GM18858 (cell line): ENCODE data around the gene SPATA31C2.
"Not testable (repeated sequence)": the region's sequence is repeated elsewhere in the genome, so short reads cannot be mapped to it uniquely, and the experiment has no call there.

ENCODE experiments used
- ATAC-seq: cut with Tn5 transposase; IDR thresholded peaks from one replicate; pipeline ENCODE4 v1.9.1; 2021; ENCODE audit not compliant: unreplicated experiment

The SPATA31C2 gene

GRCh38 chr9:88127700-88128300, 10.5 kb downstream of the SPATA31C2 start:
- not testable (repeated sequence) for ATAC-seq

- not testable (repeated sequence) for ATAC-seq
Observed at GRCh38 chr9:88123413-88123812, 14.9 kb downstream of the SPATA31C2 start.

- not testable (repeated sequence) for ATAC-seq
Observed at GRCh38 chr9:88118121-88118520, 20.2 kb downstream of the SPATA31C2 start.

GRCh38 chr9:88114968-88115612, 23.2 kb downstream of the SPATA31C2 start:
- not testable (repeated sequence) for ATAC-seq

DNA sequence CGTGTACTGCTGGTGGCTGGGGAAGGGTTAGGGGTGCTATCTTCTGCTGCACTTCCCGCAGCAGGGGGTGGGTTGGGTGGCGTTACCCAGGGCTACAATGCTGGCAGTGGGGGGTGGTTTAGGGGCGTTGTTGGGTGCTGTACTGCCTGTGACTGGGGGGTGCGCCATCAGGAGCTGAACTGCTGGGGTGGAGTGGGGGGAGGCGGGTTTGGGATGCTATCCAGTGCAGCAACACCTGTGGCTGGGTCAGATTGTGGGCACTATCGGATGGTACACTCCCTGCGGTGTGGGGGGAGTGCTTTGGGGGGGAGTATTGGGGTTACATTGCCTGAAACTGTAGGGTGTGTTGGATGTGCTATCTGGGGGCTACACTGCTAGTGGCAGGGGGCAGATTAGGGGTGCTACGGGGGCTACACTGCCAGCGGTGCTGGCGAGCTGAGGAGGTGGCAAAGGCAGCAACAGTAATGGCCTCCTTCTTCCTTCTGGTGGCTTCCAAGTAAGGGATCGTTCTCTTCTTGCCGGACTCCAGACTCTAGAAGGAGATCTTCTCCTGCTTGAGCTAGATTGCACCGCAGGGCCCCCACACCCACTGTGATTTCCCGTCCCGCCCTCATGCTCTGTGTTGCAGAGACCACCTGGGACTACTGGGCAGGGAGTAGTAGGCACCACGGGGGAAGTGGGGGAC, 23.9 kb downstream of the SPATA31C2 start:
- ATAC-seq = not testable (repeated sequence)

GRCh38 chr9:88113156-88114130, 24.8 kb downstream of the SPATA31C2 start:
- not testable (repeated sequence) for ATAC-seq

DNA sequence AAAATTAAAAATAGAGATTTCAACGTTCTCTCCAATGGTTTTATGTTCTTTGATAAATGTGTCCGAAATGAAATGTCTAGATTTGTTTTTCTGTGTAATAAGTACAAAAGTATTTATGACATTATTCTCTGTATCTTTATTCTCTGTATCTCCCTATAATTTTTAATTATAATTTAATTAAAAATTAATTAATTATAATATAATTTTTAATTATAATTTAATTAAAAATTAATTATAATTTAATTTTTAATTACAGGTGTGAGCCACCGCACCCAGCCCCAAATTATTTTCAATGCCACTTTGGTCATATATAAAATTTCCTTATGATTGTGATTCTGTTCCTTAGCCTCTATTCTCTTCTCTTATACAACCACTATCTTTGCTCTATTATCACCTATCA, 28.2 kb downstream of the SPATA31C2 start:
- ATAC-seq = no peak

- no peak for ATAC-seq
Observed at GRCh38 chr9:88108779-88109178, 29.5 kb downstream of the SPATA31C2 start.

DNA sequence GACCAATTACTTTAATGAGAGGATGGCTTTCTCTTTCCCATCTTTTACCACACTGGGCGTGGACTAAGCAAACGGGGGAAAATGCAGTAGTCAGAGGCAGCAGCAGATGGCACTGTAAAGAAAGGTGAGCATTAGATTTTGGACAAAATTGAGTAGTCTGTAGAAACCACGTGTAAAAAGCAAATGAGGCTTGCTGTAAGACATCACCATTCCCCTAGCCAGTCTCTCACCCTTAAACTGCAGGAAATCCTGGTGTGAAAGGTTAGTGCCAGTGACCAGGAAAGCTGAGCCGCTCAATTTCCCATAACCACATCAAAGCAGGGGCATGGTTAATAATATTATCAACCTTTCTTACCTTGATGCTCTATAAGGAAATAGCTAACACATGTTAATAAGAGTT, 31.8 kb downstream of the SPATA31C2 start:
- ATAC-seq = no peak

- no peak for ATAC-seq
Observed at GRCh38 chr9:88092797-88093331, 45.4 kb downstream of the SPATA31C2 start.

- no peak for ATAC-seq
Observed at GRCh38 chr9:88090151-88090581, 48.1 kb downstream of the SPATA31C2 start.

GRCh38 chr9:88087906-88088305, 50.4 kb downstream of the SPATA31C2 start:
- no peak for ATAC-seq

GRCh38 chr9:88085476-88085875, 52.8 kb downstream of the SPATA31C2 start:
- ATAC-seq = no peak

- ATAC-seq = no peak
Observed at GRCh38 chr9:88084357-88085183, 53.7 kb downstream of the SPATA31C2 start.
